AG09309 (cell line): ENCODE data around the gene MAST4.

Experiments used
- DNase-seq: peaks from one replicate; pipeline ENCODE4 v3.0.0-alpha.2; 2010; ENCODE audit warnings: low read depth
- H3K4me3 ChIP-seq: 2 replicates; pipeline ENCODE4 v1.5.1; 2011; ENCODE audit warnings: mild to moderate bottlenecking, low read depth, low read length, moderate library complexity; ENCODE audit not compliant: control insufficient read depth
- TF ChIP-seq, protein P1 (sequence below): IDR thresholded peaks from 2 replicates; pipeline ENCODE4 v1.5.1; 2011; ENCODE audit warnings: mild to moderate bottlenecking, low read depth, low read length, inconsistent platforms; ENCODE audit not compliant: insufficient read depth, control insufficient read depth; ENCODE audit errors: missing control alignments

MAST4 gene

DNA sequence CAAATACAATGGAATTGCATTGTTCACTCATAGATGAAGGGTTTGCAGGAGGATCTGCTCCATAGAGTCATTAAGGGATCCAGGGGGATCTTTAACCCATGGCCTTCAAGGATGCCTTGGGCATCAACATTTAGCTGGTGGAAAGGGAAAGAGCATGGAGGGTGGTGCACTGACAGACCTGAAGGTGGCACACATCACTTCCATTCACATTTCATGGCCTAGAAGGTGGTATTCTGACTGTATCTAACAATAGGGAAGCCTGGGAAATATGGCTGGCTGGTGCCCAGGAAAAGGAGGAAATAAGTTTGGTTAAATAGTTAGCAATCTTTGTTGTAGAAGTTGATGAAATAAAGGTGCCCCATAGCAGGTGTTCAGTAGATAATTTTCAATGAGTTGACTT, 370.2 kb downstream of the MAST4 start:
- H3K4me3 ChIP-seq: no peak overlapping the region
- DNase-seq: no peak
- TF ChIP-seq, protein P1, sequence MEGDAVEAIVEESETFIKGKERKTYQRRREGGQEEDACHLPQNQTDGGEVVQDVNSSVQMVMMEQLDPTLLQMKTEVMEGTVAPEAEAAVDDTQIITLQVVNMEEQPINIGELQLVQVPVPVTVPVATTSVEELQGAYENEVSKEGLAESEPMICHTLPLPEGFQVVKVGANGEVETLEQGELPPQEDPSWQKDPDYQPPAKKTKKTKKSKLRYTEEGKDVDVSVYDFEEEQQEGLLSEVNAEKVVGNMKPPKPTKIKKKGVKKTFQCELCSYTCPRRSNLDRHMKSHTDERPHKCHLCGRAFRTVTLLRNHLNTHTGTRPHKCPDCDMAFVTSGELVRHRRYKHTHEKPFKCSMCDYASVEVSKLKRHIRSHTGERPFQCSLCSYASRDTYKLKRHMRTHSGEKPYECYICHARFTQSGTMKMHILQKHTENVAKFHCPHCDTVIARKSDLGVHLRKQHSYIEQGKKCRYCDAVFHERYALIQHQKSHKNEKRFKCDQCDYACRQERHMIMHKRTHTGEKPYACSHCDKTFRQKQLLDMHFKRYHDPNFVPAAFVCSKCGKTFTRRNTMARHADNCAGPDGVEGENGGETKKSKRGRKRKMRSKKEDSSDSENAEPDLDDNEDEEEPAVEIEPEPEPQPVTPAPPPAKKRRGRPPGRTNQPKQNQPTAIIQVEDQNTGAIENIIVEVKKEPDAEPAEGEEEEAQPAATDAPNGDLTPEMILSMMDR: no peak

DNA sequence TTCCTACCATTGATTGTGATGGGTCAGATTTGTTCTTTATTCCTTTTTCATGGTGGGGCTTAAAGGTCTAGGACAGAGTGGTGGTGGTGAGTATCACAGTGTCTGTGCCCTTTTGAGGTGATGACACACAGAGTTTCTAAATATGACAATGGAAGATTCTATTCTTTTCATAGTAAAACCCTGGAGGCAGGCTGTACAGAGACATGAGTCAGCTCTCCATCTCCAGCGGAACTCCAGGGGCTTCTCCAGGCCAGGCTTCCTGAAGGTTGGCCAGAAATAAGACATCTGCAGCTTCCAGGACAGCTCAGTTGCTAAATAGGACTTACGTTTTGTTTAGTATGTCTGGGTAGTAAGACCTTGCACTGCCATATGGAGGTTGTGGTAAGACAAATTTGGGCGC, 370.9 kb downstream of the MAST4 start:
- DNase-seq: peak; percentile 52
- no peak overlapping the region for H3K4me3 ChIP-seq
- TF ChIP-seq, protein P1: no peak

DNA sequence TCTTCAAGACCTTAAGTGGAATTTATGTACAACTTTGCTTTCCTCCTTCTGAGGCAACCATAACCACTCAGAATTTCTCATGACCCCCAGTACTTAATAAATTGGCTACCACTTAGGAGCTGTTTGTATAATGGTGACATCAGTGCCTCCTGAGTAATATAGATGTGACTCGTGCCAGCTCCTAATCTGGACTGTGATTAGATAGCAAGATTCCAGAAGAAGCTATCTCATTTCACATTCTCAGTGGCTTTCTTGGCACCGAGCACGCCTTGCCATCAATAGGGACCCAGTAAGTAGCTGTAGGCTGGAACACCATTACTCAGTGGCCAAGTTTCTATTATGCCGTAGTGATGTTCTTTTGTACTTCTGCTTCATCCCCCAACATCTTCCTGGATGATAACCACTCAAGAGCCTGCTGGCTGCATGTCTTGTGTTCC, 371.7 kb downstream of the MAST4 start:
- no peak overlapping the region for H3K4me3 ChIP-seq
- TF ChIP-seq, protein P1: no peak
- DNase-seq: no peak

DNA sequence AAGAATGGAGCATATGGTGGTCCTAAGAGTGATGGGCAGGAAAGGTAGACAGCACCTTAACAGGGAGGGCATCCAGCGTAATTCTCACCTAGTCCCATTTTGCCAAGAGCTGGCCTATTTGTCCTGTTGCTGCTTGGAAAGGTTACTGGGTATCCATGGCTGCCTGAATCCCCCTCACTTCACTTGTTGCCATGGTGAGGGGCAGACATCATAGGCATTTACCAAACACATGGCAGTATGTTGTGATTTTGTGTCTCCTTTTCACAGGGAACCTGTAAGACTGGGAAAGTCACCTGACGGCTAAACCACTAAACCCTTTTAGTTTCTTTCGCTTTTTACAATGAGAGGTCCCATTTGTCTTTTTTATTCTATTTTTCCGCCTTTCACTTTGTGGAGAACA, 373.3 kb downstream of the MAST4 start:
- DNase-seq: no peak
- TF ChIP-seq, protein P1: no peak
- no peak overlapping the region for H3K4me3 ChIP-seq

DNA sequence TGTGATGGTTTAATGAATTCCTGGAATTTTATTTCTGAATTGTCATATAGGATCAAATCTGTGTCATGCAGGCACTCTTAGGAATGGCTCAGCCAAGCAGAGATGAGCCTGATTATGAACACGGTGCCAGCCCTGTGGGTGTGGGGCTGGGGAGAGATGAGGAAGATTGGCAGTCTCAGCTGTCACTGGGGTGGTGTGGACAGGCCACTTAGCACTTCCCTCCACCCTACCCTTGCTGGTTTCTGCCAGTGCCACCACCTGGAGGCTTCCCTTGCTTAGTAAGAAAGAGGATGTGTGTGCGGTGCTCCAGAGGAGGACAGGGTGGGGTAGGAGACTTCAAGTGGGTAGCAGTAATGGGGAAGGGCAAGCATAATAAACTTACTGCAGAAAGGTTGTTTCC, 373.8 kb downstream of the MAST4 start:
- TF ChIP-seq, protein P1: no peak
- no peak for DNase-seq
- H3K4me3 ChIP-seq: no peak overlapping the region

DNA sequence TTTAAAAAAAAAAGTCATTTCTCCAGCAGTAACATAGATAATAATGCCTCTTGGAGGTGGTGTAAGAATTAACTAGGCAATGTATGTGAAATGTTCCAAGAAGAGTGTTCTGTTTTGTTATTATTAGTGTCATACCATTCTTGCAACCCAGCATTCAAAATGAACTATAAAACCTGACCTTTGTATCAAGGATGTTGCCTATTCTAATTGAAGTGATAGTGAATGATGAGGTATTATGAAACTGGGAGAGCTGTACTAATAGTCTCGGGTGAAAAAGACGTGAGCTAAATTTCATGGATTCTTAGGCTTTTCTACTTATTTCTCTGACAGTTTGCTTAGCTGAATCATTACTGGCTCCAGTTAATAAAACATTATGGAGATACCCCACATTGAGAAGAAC, 375.8 kb downstream of the MAST4 start:
- TF ChIP-seq, protein P1: no peak
- no peak for DNase-seq
- H3K4me3 ChIP-seq: no peak overlapping the region

DNA sequence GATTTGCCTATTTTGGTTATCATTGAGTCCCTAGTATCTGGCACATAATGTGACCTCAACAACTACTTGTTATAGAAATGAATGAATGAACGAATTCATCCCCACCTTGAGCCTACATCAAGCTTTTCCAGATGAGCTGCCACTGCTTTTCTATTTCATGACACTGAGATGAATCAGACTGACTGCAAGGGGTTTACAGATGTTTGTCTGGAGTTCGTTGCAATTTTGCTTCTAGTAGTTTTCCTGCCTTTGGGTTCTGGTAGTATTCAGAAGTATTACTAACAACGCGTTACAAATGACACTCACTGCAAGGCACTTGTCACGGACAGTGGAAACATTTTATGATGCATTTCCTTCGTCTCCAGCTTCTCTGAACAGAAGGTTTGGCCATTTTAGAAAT, 378.1 kb downstream of the MAST4 start:
- no peak overlapping the region for H3K4me3 ChIP-seq
- DNase-seq: no peak
- TF ChIP-seq, protein P1: no peak
